ENCODE measurements around the gene ANKRD55. TPM values are rescaled to one million over a fixed set of nuclear protein-coding genes. Genes with fewer than 3 reads are reported as not detected.

The ANKRD55 gene
- total RNA-seq, 4 donors from 2014 or later: 0.09 TPM; not detected in 3

DNA sequence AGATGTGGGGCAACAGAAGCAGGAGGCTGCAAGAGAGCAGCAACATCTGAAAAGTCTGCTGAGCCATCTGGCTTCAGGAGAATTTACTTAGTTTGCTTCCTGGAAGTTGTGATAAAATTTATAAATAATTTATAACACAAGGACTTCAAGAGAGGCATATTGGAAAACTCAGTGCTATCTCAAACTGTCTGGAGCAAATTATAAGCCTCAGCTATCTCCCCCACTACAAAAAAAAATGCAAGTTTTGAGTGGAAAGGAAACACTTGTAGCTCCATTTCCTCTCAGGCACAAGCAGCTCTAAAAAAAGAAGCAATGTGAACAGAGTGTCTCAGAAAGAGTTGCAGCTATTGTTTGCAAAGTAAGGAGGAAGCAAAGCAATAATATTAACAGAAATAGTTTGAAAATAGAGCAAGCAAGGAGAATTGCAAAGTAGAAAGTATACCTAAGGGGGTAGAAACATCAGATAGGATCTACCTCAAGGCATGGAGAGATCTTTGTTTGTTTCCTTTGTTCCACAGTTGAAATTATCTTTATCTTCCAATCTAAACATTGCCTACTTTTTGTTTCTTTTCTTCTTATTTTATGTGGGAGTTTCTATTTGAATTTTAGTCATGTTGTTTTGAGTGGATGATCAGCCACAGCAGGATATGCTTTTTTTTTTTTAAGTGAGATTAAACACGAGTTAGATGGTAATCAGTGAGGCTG is 182.4 kb downstream of the ANKRD55 start:
- no peaks in the 10 kb centered on the region for H3K9me3 ChIP-seq
- WGBS, 2 donors: 5 to 8% methylated on average over 1 of the region's 1 CpG
- peak overlapping the region in 2 of 4 donors; percentile 43 to 55 for H3K27ac ChIP-seq
- H3K4me1 ChIP-seq: peaks cover 0 to 16% (median 9%) of the 10 kb centered on the region in 3 donors
- no peaks in the 10 kb centered on the region for H3K27me3 ChIP-seq
- intact Hi-C loops (cut with DNase I): no loop called here
- no peak overlapping the region for H3K4me3 ChIP-seq
- no peaks in the 10 kb centered on the region for H3K36me3 ChIP-seq
- DNase-seq: no peak
- TF ChIP-seq, protein P1, sequence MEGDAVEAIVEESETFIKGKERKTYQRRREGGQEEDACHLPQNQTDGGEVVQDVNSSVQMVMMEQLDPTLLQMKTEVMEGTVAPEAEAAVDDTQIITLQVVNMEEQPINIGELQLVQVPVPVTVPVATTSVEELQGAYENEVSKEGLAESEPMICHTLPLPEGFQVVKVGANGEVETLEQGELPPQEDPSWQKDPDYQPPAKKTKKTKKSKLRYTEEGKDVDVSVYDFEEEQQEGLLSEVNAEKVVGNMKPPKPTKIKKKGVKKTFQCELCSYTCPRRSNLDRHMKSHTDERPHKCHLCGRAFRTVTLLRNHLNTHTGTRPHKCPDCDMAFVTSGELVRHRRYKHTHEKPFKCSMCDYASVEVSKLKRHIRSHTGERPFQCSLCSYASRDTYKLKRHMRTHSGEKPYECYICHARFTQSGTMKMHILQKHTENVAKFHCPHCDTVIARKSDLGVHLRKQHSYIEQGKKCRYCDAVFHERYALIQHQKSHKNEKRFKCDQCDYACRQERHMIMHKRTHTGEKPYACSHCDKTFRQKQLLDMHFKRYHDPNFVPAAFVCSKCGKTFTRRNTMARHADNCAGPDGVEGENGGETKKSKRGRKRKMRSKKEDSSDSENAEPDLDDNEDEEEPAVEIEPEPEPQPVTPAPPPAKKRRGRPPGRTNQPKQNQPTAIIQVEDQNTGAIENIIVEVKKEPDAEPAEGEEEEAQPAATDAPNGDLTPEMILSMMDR (IDR thresholded peaks at IDR 0.05): no peak
- no peak for TF ChIP-seq POLR2A (IDR thresholded peaks at IDR 0.05)

Small RNA genes lying within 50 kb of the gene (small RNA-seq; reads per million reads assigned to genes)
- gene RNA5SP184: 0.07 to 0.41 (median 0.12) reads per million in 4 donors
- gene RNA5SP185: 0 to 0.14 (median 0) reads per million in 4 donors
- gene RNU6-299P: 0 reads per million in 4 donors

Other genes with a start within 250 kb of the ANKRD55 start
- 100 to 1,000 TPM in 2 of 4 donors, 10 to 100 TPM in 2; 71.4 to 246 (median 116) TPM for gene IL6ST, start 238.4 kb downstream of the ANKRD55 start, total RNA-seq